Islet precursor cell (in vitro differentiated cells): Measurements from ENCODE around the gene CLTRN.

Experiments used
- DNase-seq: peaks from one replicate; pipeline ENCODE4 v3.0.0-alpha.2; 2018

The CLTRN gene

GRCh38 chrX:15646543-15646942, 18.1 kb downstream of the CLTRN start:
- DNase-seq: no peak

- no peak for DNase-seq
Measured at GRCh38 chrX:15646031-15646430, 18.6 kb downstream of the CLTRN start.

- DNase-seq: no peak
Measured at GRCh38 chrX:15645266-15645665, 19.3 kb downstream of the CLTRN start.

GRCh38 chrX:15644560-15644872, 20.1 kb downstream of the CLTRN start:
- no peak for DNase-seq

GRCh38 chrX:15643786-15644559, 20.6 kb downstream of the CLTRN start:
- no peak for DNase-seq

- DNase-seq: no peak
Measured at GRCh38 chrX:15631637-15632036, 33.0 kb downstream of the CLTRN start.

GRCh38 chrX:15623054-15623453, 41.6 kb downstream of the CLTRN start:
- no peak for DNase-seq

GRCh38 chrX:15619053-15619755, 45.4 kb downstream of the CLTRN start:
- DNase-seq: peak; percentile 81

GRCh38 chrX:15617111-15617510, 47.5 kb downstream of the CLTRN start:
- DNase-seq: no peak

GRCh38 chrX:15616531-15616930, 48.1 kb downstream of the CLTRN start:
- no peak for DNase-seq

- DNase-seq: no peak
Measured at GRCh38 chrX:15607067-15607466, 57.5 kb downstream of the CLTRN start.

GRCh38 chrX:15606136-15606535, 58.5 kb downstream of the CLTRN start:
- DNase-seq: no peak

GRCh38 chrX:15605226-15605625, 59.4 kb downstream of the CLTRN start:
- no peak for DNase-seq

- DNase-seq: no peak
Measured at GRCh38 chrX:15602761-15603160, 61.8 kb downstream of the CLTRN start.

- no peak for DNase-seq
Measured at GRCh38 chrX:15601932-15602331, 62.7 kb downstream of the CLTRN start.

- DNase-seq: no peak
Measured at GRCh38 chrX:15600745-15601144, 63.9 kb downstream of the CLTRN start, which contains the start of gene ACE2. TSS of gene ACE2 (minus strand) at chrX:15600960. CDS start at chrX:15600911, 49 bp downstream.

GRCh38 chrX:15600049-15600448, 64.6 kb downstream of the CLTRN start:
- peak; percentile 61 for DNase-seq

- DNase-seq: no peak
Measured at GRCh38 chrX:15599461-15599860, 65.1 kb downstream of the CLTRN start.

GRCh38 chrX:15598026-15598425, 66.6 kb downstream of the CLTRN start:
- DNase-seq: no peak

- no peak for DNase-seq
Measured at GRCh38 chrX:15594371-15594770, 70.2 kb downstream of the CLTRN start.

- no peak for DNase-seq
Measured at GRCh38 chrX:15579778-15580747, 84.5 kb downstream of the CLTRN start.
